Testis (tissue), 3 donors: ENCODE data around the gene DAP3. TPM values are rescaled to one million over a fixed set of nuclear protein-coding genes. Genes with fewer than 3 reads are reported as not detected.

Source experiments
- DNase-seq: peaks from one replicate; pipeline ENCODE4 v3.0.0-alpha.2; 2019
- H3K27ac ChIP-seq, 2 donors: fragments of 200-600 bp; sonication (generic); one replicate each; pipeline ENCODE4 v1.5.1; 2019
- H3K27me3 ChIP-seq: fragments of 200-600 bp; sonication (generic); one replicate; pipeline ENCODE4 v1.5.1; 2019
- H3K36me3 ChIP-seq: fragments of 200-600 bp; sonication (generic); one replicate; pipeline ENCODE4 v1.5.1; 2017; ENCODE audit warnings: low read depth; ENCODE audit errors: missing control alignments
- H3K4me1 ChIP-seq: fragments of 200-600 bp; sonication (generic); one replicate; pipeline ENCODE4 v1.5.1; 2019
- H3K4me3 ChIP-seq, 2 donors: fragments of 200-600 bp; sonication (generic); one replicate each; pipeline ENCODE4 v1.5.1; 2017 to 2019
- H3K9me3 ChIP-seq: fragments of 200-600 bp; sonication (generic); one replicate; pipeline ENCODE4 v1.5.1; 2017
- CTCF ChIP-seq, 3 experiments: fragments of 450-650 bp in 2 of 3; fragments of 200-600 bp in 1 of 3; sonication (generic) in 1 of 3; IDR thresholded peaks; one replicate each; pipeline ENCODE4 v1.5.1; 2016 to 2019; ENCODE audit warnings: antibody characterized with exemption in 3 of 3, mild to moderate bottlenecking in 2 of 3, moderate library complexity in 1 of 3
- POLR2A ChIP-seq: fragments of 450-650 bp; IDR thresholded peaks from one replicate; pipeline ENCODE4 v1.6.1; 2017; ENCODE audit warnings: antibody characterized with exemption, mild to moderate bottlenecking, moderate library complexity
- WGBS, 2 donors: methylation state at CpG; one replicate each; pipeline ENCODE4 v1.1.5; 2018; 5-methylcytosine and 5-hydroxymethylcytosine counted together
- intact Hi-C: fragments of 100-400 bp; cut with DNase I; formaldehyde crosslinking; loops from one replicate; pipeline ENCODE4 v1.15.1; 2023; ENCODE audit warnings: low total_unique reads
- polyA plus RNA-seq: library from polyadenylated mRNA; stranded (reverse); fragments of 350-450 nt; fragmentation: Illumina TruSeq; extraction: RNeasy Lipid Tissue Mini Kit (QIAGEN cat#74804); gene quantifications from one replicate; pipeline ENCODE4 v1.2.3, GENCODE V29; 2014; ENCODE audit warnings: low read depth, low replicate concordance; ENCODE audit not compliant: insufficient read depth
- total RNA-seq, 2 donors: library from RNA; depleted of rRNA; stranded (reverse); fragments of >200 nt; gene quantifications; one replicate each; pipeline ENCODE4 v1.2.3, GENCODE V29; 2016

Gene DAP3
- total and polyA plus RNA-seq, 3 donors from 2014 or later = 121 to 286 (median 277) TPM

GRCh38 chr1:155769257-155769656 is 80.4 kb downstream of the DAP3 start:
- no peaks in the 10 kb centered on the region for H3K27me3 ChIP-seq
- no peaks in the 10 kb centered on the region for H3K36me3 ChIP-seq
- H3K9me3 ChIP-seq = no peaks in the 10 kb centered on the region
- WGBS, 2 donors = 90 to 93% methylated on average over 5 of the region's 5 CpGs
- intact Hi-C loops = no loop called here
- H3K4me3 ChIP-seq = no peak overlapping the region
- no peak for TF ChIP-seq POLR2A
- TF ChIP-seq CTCF (IDR thresholded peaks at IDR 0.05) = no peak
- DNase-seq = no peak
- H3K4me1 ChIP-seq = no peaks in the 10 kb centered on the region
- H3K27ac ChIP-seq = no peak overlapping the region

GRCh38 chr1:155773221-155773620 is 84.3 kb downstream of the DAP3 start:
- Histone ChIP-seq H3K27ac (no peak overlapping the region), H3K4me3 (no peak overlapping the region), H3K27me3 (no peaks in the 10 kb centered on the region), H3K4me1 (no peaks in the 10 kb centered on the region), H3K9me3 (no peaks in the 10 kb centered on the region), H3K36me3 (no peaks in the 10 kb centered on the region)
- TF ChIP-seq POLR2A = no peak
- no peak for TF ChIP-seq CTCF (IDR thresholded peaks at IDR 0.05)
- intact Hi-C loops = no loop called here
- 80 to 88% methylated on average over 2 of the region's 2 CpGs for WGBS, 2 donors
- DNase-seq = no peak

GRCh38 chr1:155776414-155776813 is 87.5 kb downstream of the DAP3 start:
- TF ChIP-seq CTCF (IDR thresholded peaks at IDR 0.05) (no peak), POLR2A (no peak)
- 89 to 93% methylated on average over 4 of the region's 4 CpGs for WGBS, 2 donors
- no peaks in the 10 kb centered on the region for H3K4me1 ChIP-seq
- intact Hi-C loops = no loop called here
- H3K4me3 ChIP-seq = no peak overlapping the region
- H3K27me3 ChIP-seq = no peaks in the 10 kb centered on the region
- no peaks in the 10 kb centered on the region for H3K9me3 ChIP-seq
- H3K27ac ChIP-seq = no peak overlapping the region
- H3K36me3 ChIP-seq = no peaks in the 10 kb centered on the region
- no peak for DNase-seq

GRCh38 chr1:155777582-155777981 is 88.7 kb downstream of the DAP3 start:
- DNase-seq = no peak
- no peaks in the 10 kb centered on the region for H3K36me3 ChIP-seq
- H3K4me3 ChIP-seq = no peak overlapping the region
- TF ChIP-seq POLR2A = no peak
- no peak for TF ChIP-seq CTCF (IDR thresholded peaks at IDR 0.05)
- 87 to 98% methylated on average over 3 of the region's 3 CpGs for WGBS, 2 donors
- no peak overlapping the region for H3K27ac ChIP-seq
- H3K4me1 ChIP-seq = no peaks in the 10 kb centered on the region
- no peaks in the 10 kb centered on the region for H3K27me3 ChIP-seq
- no peaks in the 10 kb centered on the region for H3K9me3 ChIP-seq
- intact Hi-C loops = no loop called here

Other genes starting within 250 kb of the DAP3 start
- 10 to 100 TPM; 87.6 to 93.0 TPM for gene ASH1L, start 126.3 kb upstream of the DAP3 start, total RNA-seq
- 20.6 TPM for gene ASH1L, start 126.3 kb upstream of the DAP3 start, polyA plus RNA-seq
- 10 to 100 TPM; 50.0 to 62.4 TPM for gene MSTO1, start 78.9 kb upstream of the DAP3 start, total RNA-seq
- 140 TPM for gene MSTO1, start 78.9 kb upstream of the DAP3 start, polyA plus RNA-seq
- gene YY1AP1, start 317 bp upstream of the DAP3 start, total RNA-seq = 100 to 1,000 TPM; 171 to 219 TPM
- gene YY1AP1, start 317 bp upstream of the DAP3 start, polyA plus RNA-seq = 205 TPM
- 100 to 1,000 TPM in 1 of 2 donors, 10 to 100 TPM in 1; 77.2 to 108 TPM for gene GON4L, start 168.1 kb downstream of the DAP3 start, total RNA-seq
- gene GON4L, start 168.1 kb downstream of the DAP3 start, polyA plus RNA-seq = 36.4 TPM
- 10 to 100 TPM; 17.9 to 19.7 TPM for gene SYT11, start 170.5 kb downstream of the DAP3 start, total RNA-seq
- gene SYT11, start 170.5 kb downstream of the DAP3 start, polyA plus RNA-seq = 23.4 TPM
- 10 to 100 TPM; 26.1 to 31.1 TPM for gene RIT1, start 222.3 kb downstream of the DAP3 start, total RNA-seq
- 25.7 TPM for gene RIT1, start 222.3 kb downstream of the DAP3 start, polyA plus RNA-seq
- gene KHDC4, start 245.3 kb downstream of the DAP3 start, total RNA-seq = 10 to 100 TPM; 84.5 to 95.3 TPM
- gene KHDC4, start 245.3 kb downstream of the DAP3 start, polyA plus RNA-seq = 45.5 TPM